ENCODE results near the gene NOS3. TPM values are rescaled to one million over a fixed set of nuclear protein-coding genes. Genes with fewer than 3 reads are reported as not detected.
"Not testable (repeated sequence)": the region's sequence is repeated elsewhere in the genome, so short reads cannot be mapped to it uniquely, and the experiment has no call there.

NOS3 gene
- total RNA-seq, 4 donors from 2014 or later, result 5.2 to 8.1 (median 6.3) TPM

GRCh38 chr7:151023232-151023631 lies 32.4 kb downstream of the NOS3 start:
- H3K4me1 ChIP-seq, result peaks cover 3 to 18% of the 10 kb centered on the region in 2 donors
- no peak for DNase-seq
- H3K36me3 ChIP-seq, result no peaks in the 10 kb centered on the region
- no peak overlapping the region for H3K4me3 ChIP-seq (replicated peaks in 1 of 3)
- H3K27me3 ChIP-seq, result no peaks in the 10 kb centered on the region
- TF ChIP-seq CTCF (IDR thresholded peaks at IDR 0.05), result no peak
- TF ChIP-seq POLR2A (IDR thresholded peaks at IDR 0.05), result no peak
- intact Hi-C loops (cut with DNase I), result no loop called here
- WGBS, 2 donors, result 69 to 74% methylated on average over 5 to 8 of the region's 10 CpGs
- H3K9me3 ChIP-seq, result no peaks in the 10 kb centered on the region
- H3K27ac ChIP-seq, result no peak overlapping the region

- no peaks in the 10 kb centered on the region for H3K27me3 ChIP-seq
- H3K27ac ChIP-seq, result no peak within 1 kb of the TSS
- H3K36me3 ChIP-seq, result no peaks in the 10 kb centered on the region
- 86 to 90% methylated on average over 4 of the region's 4 CpGs for WGBS, 2 donors
- no peak within 1 kb of the TSS for H3K4me3 ChIP-seq (replicated peaks in 1 of 3)
- no peak for DNase-seq
- intact Hi-C loops (cut with DNase I), result no loop called here
- no peak for TF ChIP-seq CTCF (IDR thresholded peaks at IDR 0.05)
- TF ChIP-seq POLR2A (IDR thresholded peaks at IDR 0.05), result no peak
- H3K4me1 ChIP-seq, result peaks cover 8 to 17% of the 10 kb centered on the region in 2 donors
- H3K9me3 ChIP-seq, result no peaks in the 10 kb centered on the region
Measured at GRCh38 chr7:151024435-151025056, 33.7 kb downstream of the NOS3 start, which contains the start of gene ATG9B. Gene ATG9B, minus strand, starts transcription at chr7:151024494. Its CDS starts 71 bp downstream, at chr7:151024423.

- Histone ChIP-seq H3K4me1 (peaks cover 8 to 19% of the 10 kb centered on the region in 2 donors), H3K27ac (no peak overlapping the region), H3K4me3 (replicated peaks in 1 of 3) (no peak overlapping the region), H3K9me3 (no peaks in the 10 kb centered on the region), H3K27me3 (no peaks in the 10 kb centered on the region), H3K36me3 (no peaks in the 10 kb centered on the region)
- intact Hi-C loops (cut with DNase I), result no loop called here
- DNase-seq, result no peak
- WGBS, 2 donors, result 86 to 93% methylated on average over 4 of the region's 4 CpGs
- TF ChIP-seq CTCF (IDR thresholded peaks at IDR 0.05) (no peak), POLR2A (IDR thresholded peaks at IDR 0.05) (no peak)
Measured at GRCh38 chr7:151025924-151026671, 35.3 kb downstream of the NOS3 start.

GRCh38 chr7:151026771-151027727 lies 36.2 kb downstream of the NOS3 start:
- H3K4me3 ChIP-seq (replicated peaks in 1 of 3); H3K9me3 ChIP-seq; H3K27me3 ChIP-seq; intact Hi-C loops (cut with DNase I); DNase-seq; H3K36me3 ChIP-seq: not testable (repeated sequence)
- Histone ChIP-seq H3K4me1 (peaks cover 8 to 19% of the 10 kb centered on the region in 2 donors), H3K27ac (peak overlapping the region in 1 of 3 donors; percentile 29)
- WGBS, 2 donors, result 43 to 46% methylated on average over 19 of the region's 19 CpGs

- intact Hi-C loops (cut with DNase I); H3K9me3 ChIP-seq; H3K27me3 ChIP-seq; H3K36me3 ChIP-seq; DNase-seq: not testable (repeated sequence)
- Histone ChIP-seq H3K4me3 (replicated peaks in 1 of 3) (peak overlapping the region in 2 of 3 donors; percentile 12 to 59), H3K4me1 (peaks cover 8 to 19% of the 10 kb centered on the region in 2 donors), H3K27ac (peak overlapping the region; percentile 17 to 77 (median 29))
- 12 to 13% methylated on average over 16 of the region's 16 CpGs for WGBS, 2 donors
Measured at GRCh38 chr7:151027728-151028130, 36.9 kb downstream of the NOS3 start.

Data from thyroid gland (tissue), 4 donors.